Mesenteric fat pad (tissue), 1 donor: ENCODE measurements around the gene KIN. TPM values are rescaled to one million over a fixed set of nuclear protein-coding genes. Genes with fewer than 3 reads are reported as not detected.

Source experiments
- total RNA-seq: library from RNA; stranded (reverse); fragmentation: NEBNext Ultra II Directional; extraction: Animal tissue kit (Norgen Biotek cat#: 25700); gene quantifications from one replicate; pipeline ENCODE4 v1.2.1, GENCODE V29; 2021
- donor health status: DM: yes; HTN: yes; CAD: no.

KIN gene
- total RNA-seq, 1 donor from 2014 or later = 10.6 TPM

Other genes starting within 250 kb of the KIN start
- 439 TPM for gene ITIH5, start 121.0 kb downstream of the KIN start, total RNA-seq
- gene ITIH2, start 84.7 kb downstream of the KIN start, total RNA-seq = not detected
- 206 TPM for gene ATP5F1C, start 184 bp upstream of the KIN start, total RNA-seq
- gene TAF3, start 30.5 kb upstream of the KIN start, total RNA-seq = 8.3 TPM